ENCODE results near the gene WDFY4.

Gene WDFY4

DNA sequence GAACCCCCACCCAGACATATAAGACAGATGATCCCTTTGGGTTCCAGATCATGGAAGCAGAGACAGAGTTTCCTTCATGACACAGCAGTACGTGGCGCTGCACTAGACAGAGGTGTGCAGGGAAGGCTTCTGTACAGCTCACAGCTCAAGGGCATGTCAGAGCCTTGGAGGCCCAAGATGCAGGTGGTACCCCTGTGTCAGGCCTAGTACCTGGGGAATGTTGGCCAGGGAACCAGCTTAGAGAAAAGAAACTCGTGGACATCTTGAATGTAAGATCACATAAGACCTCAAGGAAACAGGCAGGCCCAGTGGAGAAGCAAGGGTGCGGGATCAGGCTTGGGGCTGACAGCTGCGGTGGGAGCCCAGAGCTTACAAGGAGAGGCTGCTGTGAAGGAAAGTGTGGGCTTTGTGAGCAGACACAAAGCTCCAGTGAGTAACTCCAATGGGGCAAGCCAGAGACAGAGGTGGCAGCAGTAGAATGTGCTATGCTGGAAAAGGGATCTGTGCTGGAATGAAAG is 91.4 kb downstream of the WDFY4 start:
- no peak for DNase-seq (ENCODE audit: low read depth)
- TF ChIP-seq, protein P1, sequence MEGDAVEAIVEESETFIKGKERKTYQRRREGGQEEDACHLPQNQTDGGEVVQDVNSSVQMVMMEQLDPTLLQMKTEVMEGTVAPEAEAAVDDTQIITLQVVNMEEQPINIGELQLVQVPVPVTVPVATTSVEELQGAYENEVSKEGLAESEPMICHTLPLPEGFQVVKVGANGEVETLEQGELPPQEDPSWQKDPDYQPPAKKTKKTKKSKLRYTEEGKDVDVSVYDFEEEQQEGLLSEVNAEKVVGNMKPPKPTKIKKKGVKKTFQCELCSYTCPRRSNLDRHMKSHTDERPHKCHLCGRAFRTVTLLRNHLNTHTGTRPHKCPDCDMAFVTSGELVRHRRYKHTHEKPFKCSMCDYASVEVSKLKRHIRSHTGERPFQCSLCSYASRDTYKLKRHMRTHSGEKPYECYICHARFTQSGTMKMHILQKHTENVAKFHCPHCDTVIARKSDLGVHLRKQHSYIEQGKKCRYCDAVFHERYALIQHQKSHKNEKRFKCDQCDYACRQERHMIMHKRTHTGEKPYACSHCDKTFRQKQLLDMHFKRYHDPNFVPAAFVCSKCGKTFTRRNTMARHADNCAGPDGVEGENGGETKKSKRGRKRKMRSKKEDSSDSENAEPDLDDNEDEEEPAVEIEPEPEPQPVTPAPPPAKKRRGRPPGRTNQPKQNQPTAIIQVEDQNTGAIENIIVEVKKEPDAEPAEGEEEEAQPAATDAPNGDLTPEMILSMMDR (IDR thresholded peaks at IDR 0.05; ENCODE audit: low read depth, low read length, missing control alignments), result no peak
- H3K4me3 ChIP-seq (ENCODE audit: low read depth, low read length), result no peak overlapping the region
- in situ Hi-C loops (cut with HindIII; ENCODE audit: low sequenced_read_pairs), result no loop called here

DNA sequence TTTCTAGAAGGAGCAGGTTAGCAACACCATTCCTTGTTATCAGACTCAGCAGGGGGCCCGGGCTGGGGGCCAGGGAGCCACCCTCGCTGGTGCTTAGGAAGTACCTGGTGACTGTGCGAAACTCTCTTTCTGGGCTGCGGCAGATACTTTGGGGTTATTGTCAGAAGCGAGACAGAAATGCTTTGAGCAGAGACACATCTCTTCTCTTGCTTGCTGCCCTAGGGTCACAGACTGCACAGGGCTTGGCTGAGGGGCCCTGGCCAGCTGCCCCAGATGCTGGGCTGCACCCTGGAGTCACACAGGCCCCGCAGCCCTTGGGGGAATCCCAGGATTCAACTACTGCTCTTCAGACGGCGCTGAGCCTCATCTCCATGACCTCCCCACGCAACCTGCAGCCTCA is 91.9 kb downstream of the WDFY4 start:
- H3K4me3 ChIP-seq (ENCODE audit: low read depth, low read length), result no peak overlapping the region
- no peak for DNase-seq (ENCODE audit: low read depth)
- TF ChIP-seq, protein P1 (IDR thresholded peaks at IDR 0.05; ENCODE audit: low read depth, low read length, missing control alignments), result no peak
- in situ Hi-C loops (cut with HindIII; ENCODE audit: low sequenced_read_pairs), result no loop called here

DNA sequence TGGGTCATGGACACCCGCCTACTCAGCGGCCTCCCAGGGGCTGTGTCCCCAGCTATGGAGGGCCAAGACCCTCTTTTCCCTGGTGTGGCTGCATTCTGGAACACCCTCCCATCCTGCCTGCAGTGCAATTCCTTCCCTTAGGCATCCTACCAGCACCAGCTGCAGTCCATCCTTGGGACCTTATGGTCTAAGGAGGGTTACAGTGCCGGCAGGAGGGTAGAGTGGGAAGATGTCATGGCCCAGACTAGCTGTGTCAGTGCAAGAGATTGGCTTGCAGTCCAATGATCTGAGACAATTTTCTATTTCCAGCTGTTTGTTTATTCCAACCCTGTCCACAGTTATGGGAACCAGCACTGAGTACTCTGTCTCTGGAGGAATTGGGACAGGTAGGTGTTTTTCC is 92.4 kb downstream of the WDFY4 start:
- TF ChIP-seq, protein P1 (IDR thresholded peaks at IDR 0.05; ENCODE audit: low read depth, low read length, missing control alignments), result no peak
- in situ Hi-C loops (cut with HindIII; ENCODE audit: low sequenced_read_pairs), result no loop called here
- no peak overlapping the region for H3K4me3 ChIP-seq (ENCODE audit: low read depth, low read length)
- DNase-seq (ENCODE audit: low read depth), result no peak

GRCh38 chr10:48778193-48778857 is 93.7 kb downstream of the WDFY4 start:
- DNase-seq (ENCODE audit: low read depth), result no peak
- in situ Hi-C loops (cut with HindIII; ENCODE audit: low sequenced_read_pairs), result no loop called here
- no peak overlapping the region for H3K4me3 ChIP-seq (ENCODE audit: low read depth, low read length)
- TF ChIP-seq, protein P1 (IDR thresholded peaks at IDR 0.05; ENCODE audit: low read depth, low read length, missing control alignments), result no peak

DNA sequence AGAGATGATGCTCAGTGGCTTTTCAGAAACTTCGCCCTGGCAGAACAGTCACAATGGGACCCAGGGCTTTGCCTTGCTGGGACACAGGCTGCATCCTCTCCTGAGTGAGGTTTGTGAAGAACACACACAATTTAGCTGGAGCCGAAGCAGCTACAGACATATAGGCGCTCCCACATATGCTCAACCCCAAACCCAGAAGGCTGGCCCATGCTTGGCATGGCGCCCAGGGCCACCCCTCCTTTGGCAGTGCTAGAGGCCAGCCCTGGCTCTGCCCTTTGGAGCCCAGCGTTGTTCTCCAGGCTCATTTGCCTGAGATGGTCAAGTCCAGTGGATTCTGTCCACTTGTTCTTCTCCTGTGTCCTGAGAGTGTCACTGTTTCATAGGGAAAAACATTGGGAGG is 94.4 kb downstream of the WDFY4 start:
- in situ Hi-C loops (cut with HindIII; ENCODE audit: low sequenced_read_pairs), result no loop called here
- DNase-seq (ENCODE audit: low read depth), result no peak
- TF ChIP-seq, protein P1 (IDR thresholded peaks at IDR 0.05; ENCODE audit: low read depth, low read length, missing control alignments), result no peak
- no peak overlapping the region for H3K4me3 ChIP-seq (ENCODE audit: low read depth, low read length)

DNA sequence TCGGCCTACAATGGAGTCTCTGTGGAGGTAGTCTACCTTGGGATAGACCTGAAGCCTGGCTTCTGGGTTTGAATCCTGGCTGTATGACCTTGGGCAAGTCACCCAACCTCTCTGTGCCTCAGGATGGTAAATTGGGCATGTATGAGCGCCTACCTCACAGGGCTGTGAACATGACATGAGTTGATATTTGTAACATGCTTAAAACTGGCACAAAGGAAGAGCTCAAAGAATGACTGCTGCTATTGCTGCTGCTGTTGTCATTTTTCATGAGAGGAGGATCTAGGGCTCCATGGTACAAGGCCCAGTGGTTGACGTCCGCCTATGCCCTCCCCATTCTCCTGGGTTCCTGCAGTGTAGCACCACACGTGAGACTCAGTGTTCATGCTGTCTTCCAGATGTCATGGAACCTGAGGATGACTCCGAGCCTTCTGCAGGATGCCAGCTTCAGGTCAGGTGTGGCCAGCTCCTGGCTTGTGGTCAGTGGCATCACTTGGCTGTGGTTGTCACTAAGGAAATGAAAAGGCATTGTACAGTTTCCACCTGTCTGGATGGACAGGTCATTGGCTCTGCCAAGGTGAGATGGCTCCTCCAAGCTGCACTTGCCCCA is 95.0 kb downstream of the WDFY4 start:
- no peak overlapping the region for H3K4me3 ChIP-seq (ENCODE audit: low read depth, low read length)
- no peak for DNase-seq (ENCODE audit: low read depth)
- TF ChIP-seq, protein P1 (IDR thresholded peaks at IDR 0.05; ENCODE audit: low read depth, low read length, missing control alignments), result no peak
- in situ Hi-C loops (cut with HindIII; ENCODE audit: low sequenced_read_pairs), result no loop called here
